ENCODE data around the gene F7.
"Not testable (repeated sequence)": the region's sequence is repeated elsewhere in the genome, so short reads cannot be mapped to it uniquely, and the experiment has no call there.

GRCh38 chr13:113112475-113112874 lies 6.9 kb downstream of the F7 start:
- TF ChIP-seq POLR2A (IDR thresholded peaks at IDR 0.05; ENCODE audit: low read depth, low read length); CTCF (IDR thresholded peaks at IDR 0.05; ENCODE audit: extremely low read depth in 1 of 2, insufficient read depth in 1 of 2, low read depth in 1 of 2, low read length in 2 of 2); JUN (IDR thresholded peaks at IDR 0.05; ENCODE audit: borderline replicate concordance, insufficient read depth, insufficient read length, low read depth); POLR2AphosphoS5 (IDR thresholded peaks at IDR 0.05; ENCODE audit: insufficient read depth, low read depth, low read length); EZH2 (IDR thresholded peaks at IDR 0.05; ENCODE audit: borderline replicate concordance, low read depth, low read length, severe bottlenecking); MAX (IDR thresholded peaks at IDR 0.05; ENCODE audit: insufficient read depth, insufficient read length); GATA2 (IDR thresholded peaks at IDR 0.05; ENCODE audit: insufficient read depth, insufficient read length, low read depth, low read length); MYC (IDR thresholded peaks at IDR 0.05; ENCODE audit: low read depth, low read length): not testable (repeated sequence)
